DND-41 (cell line): Measurements from ENCODE around the gene RIMS1.

Source experiments
- ATAC-seq: fragments of 200-7000 bp; cut with Tn5 transposase; 3 replicates; pipeline ENCODE4 v1.9.1; 2021; ENCODE audit warnings: low read depth; ENCODE audit not compliant: insufficient read depth
- DNase-seq: peaks from one replicate; pipeline ENCODE4 v3.0.0-alpha.2; 2020
- H2AFZ ChIP-seq: 2 replicates; pipeline ENCODE4 v1.6.0; 2012; ENCODE audit warnings: low read depth, low read length
- H3K27ac ChIP-seq: 2 replicates; pipeline ENCODE4 v1.5.1; 2012; ENCODE audit warnings: low read length, inconsistent platforms
- H3K27me3 ChIP-seq: fragments of 200-600 bp; sonication (generic); 2 replicates; pipeline ENCODE4 v1.6.0; 2012; ENCODE audit warnings: low read length, mild to moderate bottlenecking, inconsistent platforms; ENCODE audit not compliant: insufficient read depth, poor library complexity
- H3K36me3 ChIP-seq: 2 replicates; pipeline ENCODE4 v1.5.1; 2012; ENCODE audit warnings: low read length, inconsistent platforms; ENCODE audit not compliant: insufficient read depth
- H3K4me1 ChIP-seq: 2 replicates; pipeline ENCODE4 v1.5.1; 2012; ENCODE audit warnings: mild to moderate bottlenecking, low read length; ENCODE audit not compliant: insufficient read depth
- H3K4me2 ChIP-seq: 2 replicates; pipeline ENCODE4 v1.6.0; 2012; ENCODE audit warnings: mild to moderate bottlenecking, moderate library complexity, low read length, inconsistent platforms; ENCODE audit not compliant: insufficient read depth
- H3K4me3 ChIP-seq, 2 experiments: fragments of 200-600 bp in 1 of 2; shearing (Covaris generic) in 1 of 2; 2 replicates each; pipeline ENCODE4 v1.5.1; 2012 to 2016; ENCODE audit warnings: inconsistent platforms in 2 of 2, low read length in 2 of 2, mild to moderate bottlenecking in 2 of 2, low read depth in 1 of 2, moderate library complexity in 1 of 2
- H3K79me2 ChIP-seq: 2 replicates; pipeline ENCODE4 v1.6.0; 2012; ENCODE audit warnings: low read length, inconsistent platforms; ENCODE audit not compliant: insufficient read depth
- H3K9ac ChIP-seq: 2 replicates; pipeline ENCODE4 v1.6.0; 2012; ENCODE audit warnings: low read depth, mild to moderate bottlenecking, inconsistent platforms, low read length, moderate library complexity
- H3K9me3 ChIP-seq: 2 replicates; pipeline ENCODE4 v1.5.1; 2012; ENCODE audit warnings: low read length, moderate library complexity, mild to moderate bottlenecking, inconsistent platforms; ENCODE audit not compliant: insufficient read depth, severe bottlenecking
- H4K20me1 ChIP-seq: 2 replicates; pipeline ENCODE4 v1.6.0; 2012; ENCODE audit warnings: low read length; ENCODE audit not compliant: insufficient read depth
- CTCF ChIP-seq: IDR thresholded peaks from 2 replicates; pipeline ENCODE4 v1.5.1; 2012; ENCODE audit warnings: borderline replicate concordance, low read length, moderate library complexity, mild to moderate bottlenecking; ENCODE audit not compliant: poor library complexity, severe bottlenecking; ENCODE audit errors: extremely low read depth
- EZH2 ChIP-seq: IDR thresholded peaks from 3 replicates; pipeline ENCODE4 v1.6.1; 2012; ENCODE audit warnings: borderline replicate concordance, low read depth, mild to moderate bottlenecking, moderate library complexity, low read length, inconsistent platforms; ENCODE audit not compliant: severe bottlenecking

Gene RIMS1

GRCh38 chr6:72102561-72102960, 216.2 kb downstream of the RIMS1 start:
- no peaks in the 10 kb centered on the region for H3K27me3 ChIP-seq
- H4K20me1 ChIP-seq: no peaks in the 10 kb centered on the region
- no peak overlapping the region for H3K4me3 ChIP-seq
- H3K4me1 ChIP-seq: no peaks in the 10 kb centered on the region
- H3K4me2 ChIP-seq: no peak overlapping the region
- ATAC-seq: no peak
- no peaks in the 10 kb centered on the region for H3K79me2 ChIP-seq
- H2AFZ ChIP-seq: no peak overlapping the region
- no peak for DNase-seq
- no peaks in the 10 kb centered on the region for H3K9me3 ChIP-seq
- H3K27ac ChIP-seq: no peak overlapping the region
- no peak overlapping the region for H3K9ac ChIP-seq
- no peak for TF ChIP-seq CTCF
- no peak for TF ChIP-seq EZH2
- no peaks in the 10 kb centered on the region for H3K36me3 ChIP-seq

- TF ChIP-seq CTCF: no peak
- TF ChIP-seq EZH2: no peak
- Histone ChIP-seq H3K79me2 (no peaks in the 10 kb centered on the region), H4K20me1 (no peaks in the 10 kb centered on the region), H3K9ac (no peak overlapping the region), H3K4me1 (no peaks in the 10 kb centered on the region), H3K27ac (no peak overlapping the region), H2AFZ (no peak overlapping the region), H3K9me3 (no peaks in the 10 kb centered on the region), H3K36me3 (no peaks in the 10 kb centered on the region), H3K27me3 (no peaks in the 10 kb centered on the region), H3K4me2 (no peak overlapping the region), H3K4me3 (no peak overlapping the region)
- ATAC-seq (no peak), DNase-seq (no peak)
Measured at GRCh38 chr6:72111611-72112010, 225.3 kb downstream of the RIMS1 start.

GRCh38 chr6:72130327-72130726, 244.0 kb downstream of the RIMS1 start:
- Histone ChIP-seq H3K27ac (no peak overlapping the region), H3K79me2 (no peaks in the 10 kb centered on the region), H3K9me3 (no peaks in the 10 kb centered on the region), H4K20me1 (no peaks in the 10 kb centered on the region), H3K4me3 (no peak overlapping the region), H3K4me1 (no peaks in the 10 kb centered on the region), H3K27me3 (no peaks in the 10 kb centered on the region), H3K4me2 (no peak overlapping the region), H2AFZ (no peak overlapping the region), H3K9ac (no peak overlapping the region), H3K36me3 (no peaks in the 10 kb centered on the region)
- TF ChIP-seq CTCF (no peak), EZH2 (no peak)
- no peak for ATAC-seq
- DNase-seq: no peak

- H4K20me1 ChIP-seq: no peaks in the 10 kb centered on the region
- no peaks in the 10 kb centered on the region for H3K79me2 ChIP-seq
- no peaks in the 10 kb centered on the region for H3K27me3 ChIP-seq
- H3K9me3 ChIP-seq: no peaks in the 10 kb centered on the region
- no peak overlapping the region for H3K4me3 ChIP-seq
- no peak for DNase-seq
- H3K4me2 ChIP-seq: no peak overlapping the region
- H3K36me3 ChIP-seq: no peaks in the 10 kb centered on the region
- H3K9ac ChIP-seq: no peak overlapping the region
- H3K4me1 ChIP-seq: no peaks in the 10 kb centered on the region
- no peak overlapping the region for H2AFZ ChIP-seq
- H3K27ac ChIP-seq: no peak overlapping the region
- TF ChIP-seq CTCF (no peak), EZH2 (no peak)
- no peak for ATAC-seq
Measured at GRCh38 chr6:72132427-72132826, 246.1 kb downstream of the RIMS1 start.
